ENCODE measurements around the gene TBC1D20.

DNA sequence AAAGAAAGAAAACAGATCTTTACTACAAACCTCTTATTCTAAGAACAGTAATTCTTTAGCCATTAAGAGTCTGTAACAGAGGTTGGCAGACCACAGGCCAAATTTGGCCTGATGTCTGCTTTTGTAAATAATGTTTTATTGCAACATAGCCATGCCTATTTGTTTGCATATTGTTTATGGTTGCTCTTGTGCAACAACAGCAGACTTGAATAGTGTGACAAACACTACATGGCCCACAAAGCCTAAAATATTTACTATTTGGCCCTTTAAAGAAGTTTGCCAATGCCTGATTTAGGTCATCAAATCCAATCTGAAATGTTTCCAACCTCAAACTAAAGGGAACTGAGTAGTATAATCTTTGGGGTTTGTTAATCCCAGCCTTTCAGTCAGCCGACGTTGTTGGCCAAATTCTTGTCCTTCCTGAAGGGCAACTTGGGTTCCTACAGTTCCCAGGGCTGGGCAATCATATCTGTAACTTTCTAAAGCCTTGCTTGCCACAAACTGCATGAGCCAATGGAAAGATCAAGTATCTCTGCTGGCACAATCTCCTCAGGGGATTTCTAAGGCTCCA lies 33.9 kb upstream of the TBC1D20 start:
- TF ChIP-seq, protein P1, sequence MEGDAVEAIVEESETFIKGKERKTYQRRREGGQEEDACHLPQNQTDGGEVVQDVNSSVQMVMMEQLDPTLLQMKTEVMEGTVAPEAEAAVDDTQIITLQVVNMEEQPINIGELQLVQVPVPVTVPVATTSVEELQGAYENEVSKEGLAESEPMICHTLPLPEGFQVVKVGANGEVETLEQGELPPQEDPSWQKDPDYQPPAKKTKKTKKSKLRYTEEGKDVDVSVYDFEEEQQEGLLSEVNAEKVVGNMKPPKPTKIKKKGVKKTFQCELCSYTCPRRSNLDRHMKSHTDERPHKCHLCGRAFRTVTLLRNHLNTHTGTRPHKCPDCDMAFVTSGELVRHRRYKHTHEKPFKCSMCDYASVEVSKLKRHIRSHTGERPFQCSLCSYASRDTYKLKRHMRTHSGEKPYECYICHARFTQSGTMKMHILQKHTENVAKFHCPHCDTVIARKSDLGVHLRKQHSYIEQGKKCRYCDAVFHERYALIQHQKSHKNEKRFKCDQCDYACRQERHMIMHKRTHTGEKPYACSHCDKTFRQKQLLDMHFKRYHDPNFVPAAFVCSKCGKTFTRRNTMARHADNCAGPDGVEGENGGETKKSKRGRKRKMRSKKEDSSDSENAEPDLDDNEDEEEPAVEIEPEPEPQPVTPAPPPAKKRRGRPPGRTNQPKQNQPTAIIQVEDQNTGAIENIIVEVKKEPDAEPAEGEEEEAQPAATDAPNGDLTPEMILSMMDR (IDR thresholded peaks at IDR 0.05) = no peak
- TF ChIP-seq ZFX (IDR thresholded peaks at IDR 0.05; ENCODE audit: borderline replicate concordance) = no peak

Data from 22Rv1 (cell line).